ENCODE measurements around the gene ZNF33B.

Gene ZNF33B

DNA sequence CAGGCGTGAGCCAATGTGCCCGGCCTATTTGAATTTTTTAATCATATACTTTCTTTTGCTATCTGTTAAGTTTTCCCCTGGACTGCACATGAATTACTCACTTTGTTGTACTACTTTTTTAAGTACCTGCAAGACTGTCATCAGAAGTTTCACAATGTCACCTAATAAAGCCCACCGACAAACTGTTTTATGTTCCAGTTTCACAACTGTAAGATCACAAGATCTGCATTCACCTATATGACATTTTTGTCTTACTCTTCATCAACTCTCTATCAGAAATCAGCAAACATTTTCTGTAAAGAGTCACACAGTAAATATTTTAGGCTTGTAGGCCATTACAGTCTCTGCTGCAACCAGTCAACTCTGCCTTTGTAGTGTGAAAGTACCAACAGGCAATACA is 88.5 kb downstream of the ZNF33B start:
- no peak for DNase-seq
- H3K9me3 Mint-ChIP-seq: peaks cover 61% of the 10 kb centered on the region
- no peak overlapping the region for H3K27ac Mint-ChIP-seq
- peaks cover 10% of the 10 kb centered on the region for H3K27me3 Mint-ChIP-seq (ENCODE audit: low read depth, poor library complexity)
- no peak overlapping the region for H3K4me3 Mint-ChIP-seq
- H3K36me3 Mint-ChIP-seq (ENCODE audit: low read depth): peaks cover 65% of the 10 kb centered on the region
- TF ChIP-seq, protein P1, sequence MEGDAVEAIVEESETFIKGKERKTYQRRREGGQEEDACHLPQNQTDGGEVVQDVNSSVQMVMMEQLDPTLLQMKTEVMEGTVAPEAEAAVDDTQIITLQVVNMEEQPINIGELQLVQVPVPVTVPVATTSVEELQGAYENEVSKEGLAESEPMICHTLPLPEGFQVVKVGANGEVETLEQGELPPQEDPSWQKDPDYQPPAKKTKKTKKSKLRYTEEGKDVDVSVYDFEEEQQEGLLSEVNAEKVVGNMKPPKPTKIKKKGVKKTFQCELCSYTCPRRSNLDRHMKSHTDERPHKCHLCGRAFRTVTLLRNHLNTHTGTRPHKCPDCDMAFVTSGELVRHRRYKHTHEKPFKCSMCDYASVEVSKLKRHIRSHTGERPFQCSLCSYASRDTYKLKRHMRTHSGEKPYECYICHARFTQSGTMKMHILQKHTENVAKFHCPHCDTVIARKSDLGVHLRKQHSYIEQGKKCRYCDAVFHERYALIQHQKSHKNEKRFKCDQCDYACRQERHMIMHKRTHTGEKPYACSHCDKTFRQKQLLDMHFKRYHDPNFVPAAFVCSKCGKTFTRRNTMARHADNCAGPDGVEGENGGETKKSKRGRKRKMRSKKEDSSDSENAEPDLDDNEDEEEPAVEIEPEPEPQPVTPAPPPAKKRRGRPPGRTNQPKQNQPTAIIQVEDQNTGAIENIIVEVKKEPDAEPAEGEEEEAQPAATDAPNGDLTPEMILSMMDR (IDR thresholded peaks at IDR 0.05): no peak
- H3K4me1 Mint-ChIP-seq: peaks cover 22% of the 10 kb centered on the region

DNA sequence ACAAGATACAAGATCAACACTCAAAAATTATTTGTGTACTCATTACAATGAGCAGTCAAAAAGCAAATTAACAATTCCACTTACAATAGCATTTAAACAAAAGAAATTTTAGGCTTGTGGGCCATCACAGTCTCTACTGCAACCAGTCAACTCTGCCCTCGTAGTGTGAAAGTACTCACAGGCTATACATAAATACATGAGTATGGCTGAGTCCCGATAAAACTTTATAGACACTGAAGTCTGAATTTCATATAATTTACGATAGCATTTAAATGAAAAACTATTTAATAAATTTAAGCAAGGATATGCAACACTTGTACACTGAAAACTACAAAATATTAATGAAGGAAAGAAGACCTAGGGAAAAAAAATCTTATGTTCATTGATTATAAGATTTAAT is 90.1 kb downstream of the ZNF33B start:
- Mint-ChIP-seq H3K9me3 (peaks cover 75% of the 10 kb centered on the region), H3K27me3 (ENCODE audit: low read depth, poor library complexity) (no peaks in the 10 kb centered on the region), H3K36me3 (ENCODE audit: low read depth) (peaks cover 81% of the 10 kb centered on the region), H3K4me1 (peaks cover 19% of the 10 kb centered on the region), H3K27ac (no peak overlapping the region), H3K4me3 (no peak overlapping the region)
- TF ChIP-seq, protein P1 (IDR thresholded peaks at IDR 0.05): no peak
- no peak for DNase-seq

DNA sequence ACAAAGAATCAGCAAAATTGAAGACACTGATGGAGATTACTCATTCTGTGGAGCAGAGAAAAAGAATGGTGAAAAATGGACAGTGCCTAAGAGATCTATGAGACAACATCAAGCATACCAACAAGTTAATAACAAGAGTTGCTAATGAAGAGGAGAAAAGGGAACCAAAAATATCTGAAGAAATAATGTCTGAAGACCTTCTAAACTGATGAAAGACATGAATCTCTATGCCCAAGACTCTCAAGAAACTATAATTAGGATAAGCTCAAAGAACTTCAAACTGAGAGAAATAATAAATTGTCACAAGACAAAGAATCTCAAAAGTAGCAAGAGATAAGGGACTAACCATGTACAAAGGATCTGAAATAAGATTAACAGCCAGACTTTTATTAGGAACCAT is 93.4 kb downstream of the ZNF33B start:
- no peak for DNase-seq
- no peaks in the 10 kb centered on the region for H3K4me1 Mint-ChIP-seq
- H3K4me3 Mint-ChIP-seq: no peak overlapping the region
- H3K27me3 Mint-ChIP-seq (ENCODE audit: low read depth, poor library complexity): no peaks in the 10 kb centered on the region
- no peak overlapping the region for H3K27ac Mint-ChIP-seq
- TF ChIP-seq, protein P1 (IDR thresholded peaks at IDR 0.05): no peak
- peaks cover 90% of the 10 kb centered on the region for H3K9me3 Mint-ChIP-seq
- H3K36me3 Mint-ChIP-seq (ENCODE audit: low read depth): peaks cover 96% of the 10 kb centered on the region

DNA sequence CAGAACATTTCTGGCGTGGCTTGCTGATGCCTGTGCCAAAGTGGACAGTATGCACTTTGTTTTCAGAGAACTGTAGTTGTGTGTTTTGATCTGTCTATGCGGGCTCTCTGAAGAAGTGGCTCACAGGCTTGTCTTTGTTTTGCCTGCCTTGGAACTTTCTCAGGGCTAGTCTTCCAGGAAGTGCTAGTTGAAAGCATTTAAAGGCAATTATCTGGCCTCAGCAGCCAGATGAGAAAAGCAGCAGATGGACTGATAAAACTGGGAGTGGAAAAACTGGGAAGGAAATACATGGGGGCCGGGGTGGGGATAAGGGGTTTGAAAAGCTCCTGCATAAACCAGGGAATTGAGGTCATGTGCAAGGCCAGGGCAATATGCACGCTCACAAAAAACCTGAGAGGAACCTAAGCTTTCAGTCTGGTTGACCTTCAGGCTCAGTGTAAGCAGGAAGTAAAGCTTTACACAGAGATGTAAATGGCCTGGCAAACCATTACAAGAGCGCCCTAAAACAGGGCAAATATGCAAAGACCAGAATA is 94.5 kb downstream of the ZNF33B start:
- Mint-ChIP-seq H3K9me3 (peaks cover 94% of the 10 kb centered on the region), H3K36me3 (ENCODE audit: low read depth) (peaks cover 96% of the 10 kb centered on the region), H3K27me3 (ENCODE audit: low read depth, poor library complexity) (no peaks in the 10 kb centered on the region), H3K4me1 (no peaks in the 10 kb centered on the region), H3K4me3 (no peak overlapping the region), H3K27ac (no peak overlapping the region)
- no peak for DNase-seq
- TF ChIP-seq, protein P1 (IDR thresholded peaks at IDR 0.05): no peak

Measured in nephron progenitor cell (in vitro differentiated cells).